HG03175 (cell line): Measurements from ENCODE around the gene NPAS2.

ENCODE experiments used
- ATAC-seq: cut with Tn5 transposase; IDR thresholded peaks from one replicate; pipeline ENCODE4 v1.9.1; 2021; ENCODE audit warnings: mild to moderate bottlenecking, moderate library complexity; ENCODE audit not compliant: unreplicated experiment

Gene NPAS2

DNA sequence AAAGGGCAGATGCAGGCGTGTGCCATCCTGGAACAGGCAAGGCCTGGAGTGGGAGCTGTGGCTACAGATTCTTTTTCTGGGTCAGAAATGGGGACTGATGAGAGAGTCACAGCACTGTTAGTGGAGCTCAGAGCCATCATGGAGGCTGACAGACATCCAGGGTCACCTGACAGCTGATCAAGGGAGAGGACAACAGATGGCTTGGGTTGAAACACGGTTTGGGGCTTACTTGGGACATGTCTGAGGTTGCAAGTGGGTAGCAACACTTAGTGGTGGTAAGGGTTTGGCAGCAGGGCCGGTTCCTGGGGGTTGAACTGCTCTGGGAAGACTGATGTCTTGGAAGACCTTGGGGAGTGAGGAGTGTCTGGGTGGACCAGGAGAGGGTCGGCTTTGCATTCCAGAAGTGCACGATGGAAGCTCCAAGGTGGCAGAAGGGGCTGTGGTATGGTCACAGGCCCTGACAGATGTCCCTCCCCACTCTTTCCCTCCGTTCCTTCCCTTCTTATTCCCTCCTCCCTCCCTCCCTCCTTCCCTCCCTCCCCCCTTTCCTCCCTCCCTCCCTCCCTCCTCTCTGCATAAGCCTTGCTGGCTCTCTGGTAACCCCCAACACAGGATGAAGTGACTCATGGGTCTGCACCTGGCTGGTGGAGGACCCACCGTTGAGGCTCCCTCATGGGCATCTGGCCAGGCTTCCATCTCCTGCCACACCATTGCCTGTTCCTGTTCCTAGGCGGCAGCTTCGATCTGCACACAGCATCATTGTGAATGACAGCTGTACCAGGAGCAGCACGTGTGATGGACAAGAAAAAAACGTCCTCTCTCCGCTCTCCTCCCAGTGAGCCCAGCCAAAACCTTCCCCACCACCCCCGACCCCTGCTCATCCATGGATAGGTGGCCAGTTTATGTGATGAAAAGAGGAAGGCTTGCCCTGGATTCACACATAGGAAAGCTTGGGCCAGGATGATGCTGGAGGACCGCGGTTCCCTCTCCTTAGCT is 118.4 kb downstream of the NPAS2 start:
- ATAC-seq, result no peak

DNA sequence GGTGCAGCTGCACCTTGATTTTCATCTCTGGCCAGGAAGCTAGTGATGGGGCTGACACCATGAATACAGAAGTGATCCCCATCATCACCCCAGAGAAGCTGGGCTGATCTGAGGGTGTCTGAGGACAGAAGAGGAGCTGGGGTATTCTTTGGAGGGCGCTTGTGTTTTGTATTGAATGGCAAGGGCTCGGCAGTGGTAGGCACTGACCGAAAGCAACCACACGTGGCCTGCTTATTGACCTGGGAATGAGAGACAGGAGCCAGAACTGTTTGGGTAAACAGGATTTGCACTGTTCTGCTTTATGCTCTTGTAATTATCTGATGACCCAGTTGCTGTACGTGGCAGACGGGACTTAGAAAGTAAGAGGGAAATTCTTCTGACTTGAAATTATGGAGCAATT is 119.5 kb downstream of the NPAS2 start:
- no peak for ATAC-seq

DNA sequence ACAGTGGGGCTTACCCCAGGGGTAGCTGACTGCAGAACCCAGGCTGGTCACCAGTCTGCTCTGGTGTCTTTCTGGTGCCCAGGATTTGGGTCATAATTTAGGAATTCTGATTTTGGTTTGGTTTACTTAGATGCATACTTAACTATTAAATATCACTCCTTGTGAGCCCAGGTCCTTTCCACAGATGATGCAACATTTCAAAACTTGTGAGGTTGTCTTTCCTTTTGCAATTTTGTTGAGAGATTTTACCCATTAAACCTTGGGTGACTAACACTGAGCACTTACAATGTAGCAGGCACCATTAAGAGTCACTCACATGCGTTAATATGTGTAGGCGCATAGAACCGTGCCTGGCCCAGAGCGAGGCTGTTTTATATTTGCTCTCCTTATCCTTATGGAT is 120.3 kb downstream of the NPAS2 start:
- ATAC-seq, result no peak

DNA sequence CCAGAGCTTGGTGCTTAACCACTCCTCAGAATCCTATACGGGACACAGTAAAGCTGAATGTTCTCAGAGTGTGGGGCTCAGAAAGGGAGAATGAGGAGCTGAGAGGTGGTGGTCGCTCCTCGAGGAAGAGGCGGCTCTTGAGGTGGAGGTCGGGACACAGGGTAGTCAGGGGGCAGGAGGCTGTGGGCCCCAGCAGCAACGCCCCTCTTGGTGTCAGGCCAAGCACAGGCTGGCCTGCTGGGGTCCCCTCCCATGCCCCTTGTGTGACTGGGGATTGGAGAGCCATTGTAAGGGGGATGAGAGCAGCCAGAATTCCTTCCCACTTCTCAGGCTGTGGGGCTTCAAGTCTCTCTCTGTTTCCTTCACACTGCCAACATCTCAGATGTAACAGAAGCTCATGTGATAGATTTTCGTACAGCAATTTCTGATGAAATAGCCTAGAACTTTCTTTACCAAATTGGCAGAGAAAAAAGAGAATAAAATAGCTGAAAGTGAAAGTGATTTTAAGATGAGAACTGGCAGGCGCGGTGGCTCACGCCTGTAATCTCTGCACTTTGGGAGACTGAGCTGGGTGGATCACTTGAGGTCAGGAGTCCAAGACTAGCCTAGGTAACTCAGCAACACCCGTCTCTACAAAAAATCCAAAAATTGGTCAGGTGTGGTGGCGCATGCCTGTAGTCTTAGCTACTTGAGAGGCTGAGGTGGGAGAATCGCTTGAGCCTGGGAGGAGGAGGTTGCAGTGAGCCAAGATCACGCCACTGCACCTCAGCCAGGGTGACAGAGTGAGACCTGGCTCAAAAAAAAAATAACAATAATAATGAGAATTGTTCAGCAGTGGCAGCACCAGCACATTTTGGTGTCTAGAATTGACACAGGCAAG is 121.1 kb downstream of the NPAS2 start:
- ATAC-seq, result no peak

DNA sequence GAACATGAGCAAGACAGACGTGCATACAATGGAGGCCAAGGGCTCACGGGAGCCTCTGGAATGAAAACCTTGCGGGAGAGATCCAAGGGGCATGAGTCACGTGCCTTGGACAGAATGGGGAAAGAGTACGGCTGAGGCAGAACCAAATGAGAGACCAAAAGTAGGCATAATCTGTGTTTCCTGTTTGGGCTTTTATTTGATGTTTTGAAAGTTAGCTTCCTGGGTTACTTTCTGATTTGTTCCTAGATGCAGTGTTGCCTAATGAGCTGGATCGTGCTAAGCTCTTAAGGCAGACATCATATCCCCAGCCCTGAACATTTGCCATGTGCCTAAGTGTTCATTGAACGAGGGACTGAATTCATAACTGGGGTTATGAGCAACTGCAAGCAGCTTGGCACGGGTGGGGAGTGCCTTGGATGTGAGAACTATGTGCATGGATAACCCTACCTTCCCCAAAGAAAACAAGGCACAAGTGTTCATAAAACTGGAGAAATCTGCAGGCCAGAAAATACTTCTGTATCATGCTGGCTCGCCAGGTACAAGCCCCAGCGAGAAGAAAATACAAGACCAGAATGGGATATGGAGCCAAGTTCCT is 121.8 kb downstream of the NPAS2 start:
- no peak for ATAC-seq

DNA sequence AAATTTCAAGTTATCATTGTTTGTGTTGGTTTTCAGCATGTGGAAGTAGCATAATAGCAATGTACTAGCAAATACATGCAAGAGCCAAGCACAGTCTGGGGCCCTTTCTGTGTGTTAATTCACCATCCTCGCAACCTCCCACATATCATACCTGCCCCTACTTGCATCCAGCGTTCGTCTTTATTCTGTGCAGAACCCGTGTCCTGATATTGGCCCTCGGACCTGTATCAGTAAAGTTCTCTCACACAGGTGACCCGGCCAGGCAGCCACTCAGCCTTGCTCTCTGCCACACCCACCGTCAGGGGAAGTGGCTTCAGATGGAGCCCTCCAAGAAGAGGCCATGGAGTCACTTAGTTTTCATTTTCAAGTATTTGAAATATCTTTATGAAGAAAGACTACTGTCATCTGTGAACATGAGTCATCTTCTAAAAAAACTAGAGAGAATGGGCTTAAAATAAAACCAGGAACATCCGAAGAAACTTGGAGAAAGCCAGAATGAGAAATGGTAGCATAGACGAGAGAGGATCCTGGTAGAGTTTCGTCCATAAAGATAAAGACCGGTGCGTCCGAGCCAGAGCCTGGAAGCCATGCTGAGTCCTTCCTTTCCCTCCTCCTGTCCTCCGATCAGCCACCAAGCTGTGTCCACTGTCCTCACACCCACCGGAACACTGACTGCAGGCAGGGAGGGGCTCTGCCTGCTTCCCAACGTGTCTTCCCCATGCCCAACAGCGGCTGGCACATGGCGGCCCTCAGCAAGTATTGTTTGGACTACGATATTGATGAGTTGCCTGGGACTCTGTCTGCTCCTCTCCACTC is 124.9 kb downstream of the NPAS2 start:
- ATAC-seq, result no peak

DNA sequence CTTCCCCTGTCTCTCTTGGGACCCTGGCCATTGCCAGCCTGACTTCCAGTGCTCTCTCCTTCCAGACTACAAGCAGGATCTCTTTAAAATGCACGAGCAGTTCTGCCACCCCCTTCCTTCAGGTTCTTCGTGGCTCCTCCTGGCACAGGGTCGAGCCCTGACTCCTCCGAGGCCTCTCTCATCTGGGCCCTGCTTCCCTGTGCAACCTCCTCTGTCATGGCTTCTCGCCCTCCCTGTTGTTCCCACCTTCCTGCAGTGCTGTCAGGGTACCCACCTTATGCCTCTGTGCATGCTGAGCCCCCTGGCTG is 125.4 kb downstream of the NPAS2 start:
- no peak for ATAC-seq

DNA sequence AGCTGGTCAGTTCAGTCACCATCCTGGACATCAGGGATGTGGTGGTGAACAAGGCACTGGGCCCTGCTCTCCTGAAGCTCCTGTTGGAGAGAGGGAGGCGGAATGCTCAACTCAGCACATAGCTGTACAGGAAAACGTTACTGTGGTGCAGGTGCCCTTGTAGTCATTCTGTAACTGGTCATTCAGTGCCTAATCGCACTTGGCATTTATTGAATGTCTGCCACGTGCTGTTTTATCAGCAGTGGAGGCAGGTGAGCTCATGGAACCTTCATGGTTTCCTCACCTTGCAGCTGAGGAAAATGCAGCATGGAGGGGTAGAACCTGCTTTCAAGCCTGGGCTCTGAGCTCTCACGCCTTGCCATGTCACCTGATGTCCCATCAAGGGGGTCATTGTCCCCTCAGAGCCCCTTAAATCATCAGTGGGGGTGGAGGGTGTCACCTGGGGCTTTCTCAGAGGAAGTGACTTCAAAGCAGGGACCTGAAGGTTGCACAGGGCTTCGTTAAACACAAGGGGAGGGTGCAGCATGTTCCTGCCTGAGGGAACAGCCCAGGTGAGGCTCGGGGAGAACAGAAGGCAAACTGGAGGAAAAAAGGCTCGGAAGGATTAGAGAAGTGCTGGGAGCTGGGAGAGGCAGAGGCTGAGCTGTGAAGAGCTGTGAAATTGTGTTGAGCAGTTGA is 126.1 kb downstream of the NPAS2 start:
- ATAC-seq, result no peak

DNA sequence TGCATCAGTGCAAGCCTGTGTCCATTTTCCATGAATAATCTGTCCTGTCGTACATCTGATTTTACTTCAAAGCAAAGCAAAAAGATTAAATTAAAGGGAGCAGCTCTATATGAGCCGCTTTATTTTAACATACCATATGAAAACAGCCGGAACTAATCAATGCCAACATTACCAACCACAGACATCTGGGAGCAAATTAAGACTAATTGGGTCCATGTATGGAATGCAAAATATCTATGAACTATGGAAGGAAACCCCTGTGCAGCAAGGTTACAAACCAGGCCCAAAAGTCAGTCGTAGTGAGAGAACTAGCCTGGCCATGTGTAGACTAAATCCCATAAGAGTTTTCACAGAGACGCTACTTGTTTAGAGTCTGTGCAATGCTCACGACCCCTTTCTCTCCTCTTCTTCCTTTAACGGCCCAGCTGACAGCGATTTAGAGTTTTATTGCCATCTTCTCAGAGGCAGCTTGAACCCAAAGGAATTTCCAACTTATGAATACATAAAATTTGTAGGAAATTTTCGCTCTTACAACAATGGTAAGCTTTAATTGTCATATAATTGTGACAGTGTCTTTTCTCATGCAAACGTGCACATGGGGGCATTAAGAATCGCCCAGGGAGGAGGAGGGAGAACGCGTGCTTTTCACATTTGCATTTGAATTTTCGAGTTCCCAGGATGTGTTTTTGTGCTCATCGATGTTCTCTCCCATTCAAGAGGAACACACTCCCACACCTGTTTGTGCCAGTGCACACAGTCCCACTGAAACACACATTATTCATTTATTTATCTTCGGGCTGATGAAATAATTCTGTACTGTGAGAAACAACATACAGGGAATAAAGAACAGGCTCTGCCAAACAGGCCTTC is 129.2 kb downstream of the NPAS2 start:
- ATAC-seq, result no peak

DNA sequence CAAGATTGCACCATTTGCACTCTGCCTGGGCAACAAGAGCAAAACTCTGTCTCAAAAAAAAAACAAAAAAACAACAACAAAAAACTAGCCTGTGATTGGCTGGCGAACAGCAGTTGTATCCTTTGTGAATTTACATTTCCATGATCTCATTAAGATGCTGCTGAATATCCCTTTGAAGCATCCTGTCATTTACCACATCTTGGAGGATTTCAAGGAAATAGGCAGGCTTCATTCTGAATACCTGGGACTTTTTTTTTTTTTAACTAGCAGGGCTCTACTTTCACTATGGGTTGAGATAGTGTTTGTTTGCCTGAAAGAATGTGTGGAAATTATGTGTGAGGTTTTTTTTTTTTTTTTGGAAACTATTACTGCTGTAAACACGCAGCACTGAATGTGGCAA is 132.6 kb downstream of the NPAS2 start:
- ATAC-seq, result no peak

DNA sequence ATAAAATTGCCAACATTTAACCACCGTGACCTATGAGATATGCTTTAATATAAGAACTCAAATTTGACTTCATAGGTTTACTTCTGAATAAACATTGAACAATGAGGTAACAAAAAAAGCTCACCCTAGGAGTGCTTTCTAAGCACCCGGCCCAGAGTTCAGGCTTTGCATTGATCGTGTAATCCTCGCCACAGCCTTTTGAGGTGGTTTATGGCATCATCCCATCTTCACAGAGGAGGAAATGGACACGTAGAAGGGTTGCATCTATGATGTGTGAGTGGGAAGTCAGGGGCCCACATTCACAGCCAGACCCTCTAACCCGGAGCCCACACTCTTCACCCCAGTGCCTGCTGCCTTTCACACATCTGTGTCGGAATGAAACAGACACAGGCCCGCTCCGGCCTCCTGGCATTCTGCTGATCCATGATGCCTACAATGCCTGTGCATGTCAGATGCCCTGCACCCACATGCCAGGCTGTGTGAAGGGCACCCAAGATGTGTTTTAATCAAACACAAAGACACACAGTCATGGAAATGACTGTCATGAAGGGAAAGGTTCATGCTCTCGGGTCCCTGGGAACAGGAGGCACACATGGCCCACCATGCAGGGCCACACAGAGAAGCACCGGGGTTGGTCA is 133.6 kb downstream of the NPAS2 start:
- no peak for ATAC-seq

DNA sequence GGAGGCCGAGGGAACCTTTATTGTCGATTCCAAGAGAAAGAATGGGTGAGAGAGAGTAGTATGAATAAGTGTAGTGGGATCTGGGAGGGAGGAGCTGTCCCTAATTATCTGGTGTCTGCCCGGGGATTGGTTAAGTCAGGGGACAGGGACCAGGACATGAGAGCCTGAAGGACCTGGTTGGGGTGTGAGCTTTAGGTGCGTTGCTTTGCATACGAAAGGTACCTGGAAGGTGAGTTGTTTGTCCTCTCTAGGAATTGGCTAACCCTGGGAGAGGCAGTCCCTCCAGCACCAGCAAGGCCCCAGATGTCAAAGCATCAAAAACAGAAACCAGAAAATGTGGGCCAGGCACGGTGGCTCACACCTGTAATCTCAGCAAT is 134.1 kb downstream of the NPAS2 start:
- no peak for ATAC-seq

DNA sequence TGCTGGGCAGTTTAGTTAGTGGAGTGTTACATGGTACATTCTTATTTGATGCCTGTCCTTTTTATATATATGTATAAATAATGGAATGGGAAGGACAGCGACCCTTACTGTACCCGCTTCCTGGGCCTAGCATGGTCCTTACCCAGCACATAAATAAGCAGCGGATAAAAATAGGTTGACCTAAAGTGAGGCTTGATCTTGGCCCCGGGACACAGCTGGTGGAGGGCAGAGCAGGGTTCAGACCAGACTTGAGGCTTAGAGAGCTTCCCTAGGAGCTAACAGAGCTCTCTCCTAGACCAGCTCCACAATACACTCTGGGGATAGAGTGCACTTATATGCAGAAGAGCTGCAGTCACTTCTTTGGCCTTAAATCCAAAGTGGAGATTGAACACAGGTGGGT is 135.3 kb downstream of the NPAS2 start:
- ATAC-seq, result no peak

DNA sequence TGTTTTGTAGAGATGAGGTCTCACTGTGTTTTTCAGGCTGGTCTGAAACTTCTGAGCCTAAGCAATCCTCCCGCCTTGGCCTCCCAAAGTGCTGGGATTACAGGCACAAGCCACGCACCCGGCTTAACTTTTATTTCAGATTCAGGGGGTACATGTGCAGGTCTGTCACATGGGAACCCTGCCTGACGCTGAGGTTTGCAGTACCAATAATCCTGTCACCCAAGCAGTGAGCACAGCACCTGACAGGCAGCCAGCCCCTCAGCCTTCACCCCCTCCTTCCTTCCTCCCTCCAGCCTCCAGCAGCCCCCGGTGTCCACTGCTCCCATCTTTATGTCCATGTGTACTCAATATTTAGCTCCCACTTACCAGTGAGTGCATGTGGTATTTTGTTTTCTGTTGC is 136.1 kb downstream of the NPAS2 start:
- no peak for ATAC-seq

DNA sequence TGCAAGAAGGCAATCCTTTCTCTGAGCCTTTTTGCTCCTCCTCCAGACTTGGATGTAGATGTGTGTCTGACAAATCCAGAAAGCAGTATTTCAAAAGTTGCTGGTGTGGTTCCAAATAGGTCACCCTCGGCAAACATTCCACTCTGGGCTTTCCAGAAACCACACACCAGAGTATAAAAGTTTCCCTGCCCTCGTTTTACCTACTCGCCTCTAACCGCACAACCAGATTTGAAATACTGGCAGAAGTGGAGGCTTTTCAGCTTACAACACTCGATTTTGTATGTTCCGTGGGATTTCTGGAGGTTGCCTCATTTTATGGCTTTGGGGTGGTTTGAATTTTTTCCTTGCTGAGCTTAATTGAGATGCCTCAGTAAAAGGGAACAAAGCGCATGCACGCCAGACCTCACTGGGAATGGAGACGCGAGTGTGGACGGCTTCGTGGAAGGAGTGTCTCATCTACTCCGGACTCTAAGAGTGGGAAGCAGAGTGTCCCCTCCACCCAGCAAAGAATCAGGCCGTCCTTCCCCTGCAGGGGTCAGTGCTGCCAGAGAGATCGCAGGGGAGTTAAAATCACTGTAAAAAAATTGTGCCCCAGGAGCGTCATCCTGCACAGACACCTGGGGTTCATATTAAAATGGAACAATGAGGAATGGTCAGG is 138.2 kb downstream of the NPAS2 start:
- ATAC-seq, result no peak

DNA sequence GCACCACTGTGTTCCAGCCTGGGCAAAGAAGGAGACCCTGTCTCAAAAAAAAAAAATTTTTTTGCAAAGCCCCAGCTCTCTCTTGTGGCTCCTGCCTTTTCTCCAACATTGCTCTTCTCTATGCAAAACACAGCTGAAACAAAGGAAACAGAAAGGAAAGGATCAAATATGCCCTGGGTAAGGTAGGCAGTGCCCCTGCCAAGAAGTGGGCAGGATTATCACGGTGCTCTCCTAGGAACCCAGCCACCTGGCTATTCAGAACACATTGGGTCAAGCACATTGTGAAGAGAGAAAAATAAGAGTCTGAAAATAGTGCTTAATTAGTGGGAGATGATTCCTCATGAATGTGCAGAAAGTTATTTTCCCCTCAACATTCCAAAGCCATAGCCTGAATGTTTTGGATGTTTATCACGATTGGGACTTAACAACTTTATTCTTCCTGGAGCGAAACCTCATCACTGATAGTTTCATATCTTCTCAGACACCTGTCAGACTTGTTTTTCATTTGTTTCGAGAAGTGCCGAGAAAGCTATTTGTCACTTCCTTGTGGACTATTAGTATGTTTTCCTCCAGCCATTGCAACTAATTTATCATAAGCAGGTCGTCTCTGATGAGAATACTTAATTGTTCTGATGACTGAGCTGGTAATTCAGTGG is 139.4 kb downstream of the NPAS2 start:
- ATAC-seq, result no peak

DNA sequence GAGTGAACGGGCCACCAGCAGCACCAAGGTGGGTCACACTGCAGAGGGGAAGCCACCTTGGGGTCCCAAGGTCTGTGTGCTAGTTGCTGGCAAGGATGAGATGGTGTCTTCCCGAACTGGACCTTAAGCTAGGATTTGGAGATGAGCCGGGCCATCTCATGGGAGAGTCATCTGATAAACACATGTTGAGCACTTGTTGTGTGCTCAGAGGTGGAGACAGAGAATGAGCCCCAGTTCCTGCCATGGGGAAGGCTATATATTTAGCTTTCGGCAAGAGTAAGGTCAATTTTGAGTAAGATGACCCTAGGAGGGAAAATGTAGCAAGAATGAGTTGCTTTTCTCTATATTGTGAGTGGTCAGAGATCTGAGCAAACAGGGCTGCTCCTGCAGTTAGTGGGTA is 140.7 kb downstream of the NPAS2 start:
- ATAC-seq, result no peak
